ENCODE results near the gene TMEM150B. TPM values are rescaled to one million over a fixed set of nuclear protein-coding genes. Genes with fewer than 3 reads are reported as not detected.

Gene TMEM150B
- total RNA-seq, 1 experiment from 2014 or later = not detected

DNA sequence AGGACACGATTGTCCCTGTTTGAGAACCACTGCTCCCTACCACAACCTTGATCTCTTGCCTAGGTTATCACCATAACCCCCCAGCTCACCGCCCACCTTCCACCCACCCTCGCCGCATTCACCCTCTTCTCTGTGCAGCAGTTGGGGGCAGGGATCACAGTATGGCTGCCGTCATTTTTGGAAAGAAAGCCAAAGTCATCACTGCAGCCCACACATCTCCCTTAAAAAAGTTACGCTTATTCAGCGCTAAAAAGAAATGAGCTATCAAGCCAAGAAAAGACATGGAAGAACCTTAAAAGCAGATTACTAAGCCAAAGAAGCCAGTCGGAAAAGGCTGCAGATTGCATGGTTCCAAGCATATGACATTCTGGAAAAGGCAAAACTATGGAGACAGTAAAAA lies 55.8 kb downstream of the TMEM150B start:
- no peak overlapping the region for H3K4me3 ChIP-seq (ENCODE audit: low read length)
- H3K4me2 ChIP-seq (ENCODE audit: low read length) = no peak overlapping the region
- intact Hi-C loops (cut with micrococcal nuclease) = no loop called here
- H2AFZ ChIP-seq (ENCODE audit: low read length) = no peak overlapping the region
- no peak overlapping the region for H3K27ac ChIP-seq (ENCODE audit: low read length)
- POLR2A ChIA-PET (ENCODE audit: unreplicated experiment) = no interaction called here
- H3K9me3 ChIP-seq (ENCODE audit: low read length) = no peaks in the 10 kb centered on the region
- H3K9ac ChIP-seq (ENCODE audit: low read length) = no peak overlapping the region
- H3K79me2 ChIP-seq (ENCODE audit: low read length) = peaks cover 6% of the 10 kb centered on the region
- no peaks in the 10 kb centered on the region for H3K4me1 ChIP-seq (ENCODE audit: insufficient read depth, low read length)
- no peaks in the 10 kb centered on the region for H3F3A ChIP-seq (ENCODE audit: low read length, unreplicated experiment)
- TF ChIP-seq, protein P1, sequence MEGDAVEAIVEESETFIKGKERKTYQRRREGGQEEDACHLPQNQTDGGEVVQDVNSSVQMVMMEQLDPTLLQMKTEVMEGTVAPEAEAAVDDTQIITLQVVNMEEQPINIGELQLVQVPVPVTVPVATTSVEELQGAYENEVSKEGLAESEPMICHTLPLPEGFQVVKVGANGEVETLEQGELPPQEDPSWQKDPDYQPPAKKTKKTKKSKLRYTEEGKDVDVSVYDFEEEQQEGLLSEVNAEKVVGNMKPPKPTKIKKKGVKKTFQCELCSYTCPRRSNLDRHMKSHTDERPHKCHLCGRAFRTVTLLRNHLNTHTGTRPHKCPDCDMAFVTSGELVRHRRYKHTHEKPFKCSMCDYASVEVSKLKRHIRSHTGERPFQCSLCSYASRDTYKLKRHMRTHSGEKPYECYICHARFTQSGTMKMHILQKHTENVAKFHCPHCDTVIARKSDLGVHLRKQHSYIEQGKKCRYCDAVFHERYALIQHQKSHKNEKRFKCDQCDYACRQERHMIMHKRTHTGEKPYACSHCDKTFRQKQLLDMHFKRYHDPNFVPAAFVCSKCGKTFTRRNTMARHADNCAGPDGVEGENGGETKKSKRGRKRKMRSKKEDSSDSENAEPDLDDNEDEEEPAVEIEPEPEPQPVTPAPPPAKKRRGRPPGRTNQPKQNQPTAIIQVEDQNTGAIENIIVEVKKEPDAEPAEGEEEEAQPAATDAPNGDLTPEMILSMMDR (conservative IDR thresholded peaks at IDR 0.05; ENCODE audit: low read depth, low read length) = no peak
- TF ChIP-seq EZH2phosphoT487 (IDR thresholded peaks at IDR 0.05; ENCODE audit: borderline replicate concordance, low read length) (no peak), EZH2 (IDR thresholded peaks at IDR 0.05; ENCODE audit: low read length, unreplicated experiment) (no peak)
- H3K27me3 ChIP-seq (ENCODE audit: low read length) = no peaks in the 10 kb centered on the region
- peaks cover 14% of the 10 kb centered on the region for H3K36me3 ChIP-seq (ENCODE audit: low read depth, low read length)
- CTCF ChIA-PET = no interaction called here
- no peaks in the 10 kb centered on the region for H3K9me2 ChIP-seq (replicated peaks; ENCODE audit: low read length)
- ATAC-seq (no peak), DNase-seq (no peak)
- no TSS peak for BruUV-seq (replicated peaks)
- H4K20me1 ChIP-seq (ENCODE audit: low read length) = no peaks in the 10 kb centered on the region

DNA sequence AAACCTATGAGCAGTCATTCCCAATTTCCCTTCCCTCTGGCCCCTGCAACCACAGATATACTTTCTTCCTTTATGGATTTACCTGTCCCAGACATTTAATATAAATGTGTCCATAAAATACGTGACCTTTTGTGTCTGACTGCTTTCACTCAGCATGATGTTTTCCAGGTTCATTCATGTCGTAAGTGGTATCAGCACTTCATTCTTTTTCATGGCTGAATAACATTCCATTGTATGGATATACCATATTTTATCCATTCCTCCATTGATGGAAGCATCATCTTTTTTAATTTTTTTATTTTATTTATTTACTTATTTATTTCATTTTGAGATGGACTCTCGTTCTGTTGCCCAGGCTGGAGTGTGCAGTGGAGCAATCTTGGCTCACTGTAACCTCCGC lies 58.3 kb downstream of the TMEM150B start:
- Histone ChIP-seq H3K27me3 (ENCODE audit: low read length) (no peaks in the 10 kb centered on the region), H4K20me1 (ENCODE audit: low read length) (no peaks in the 10 kb centered on the region), H2AFZ (ENCODE audit: low read length) (no peak overlapping the region), H3K79me2 (ENCODE audit: low read length) (peaks cover 6% of the 10 kb centered on the region), H3K27ac (ENCODE audit: low read length) (no peak overlapping the region), H3K9me3 (ENCODE audit: low read length) (no peaks in the 10 kb centered on the region), H3K36me3 (ENCODE audit: low read depth, low read length) (peaks cover 9% of the 10 kb centered on the region), H3K4me3 (ENCODE audit: low read length) (no peak overlapping the region), H3K4me2 (ENCODE audit: low read length) (no peak overlapping the region), H3K4me1 (ENCODE audit: insufficient read depth, low read length) (no peaks in the 10 kb centered on the region), H3F3A (ENCODE audit: low read length, unreplicated experiment) (no peaks in the 10 kb centered on the region), H3K9me2 (replicated peaks; ENCODE audit: low read length) (no peaks in the 10 kb centered on the region), H3K9ac (ENCODE audit: low read length) (no peak overlapping the region)
- TF ChIP-seq EZH2 (IDR thresholded peaks at IDR 0.05; ENCODE audit: low read length, unreplicated experiment) = no peak
- no peak for TF ChIP-seq EZH2phosphoT487 (IDR thresholded peaks at IDR 0.05; ENCODE audit: borderline replicate concordance, low read length)
- TF ChIP-seq, protein P1 (conservative IDR thresholded peaks at IDR 0.05; ENCODE audit: low read depth, low read length) = no peak
- DNase-seq (no peak), ATAC-seq (no peak)
- no TSS peak for BruUV-seq (replicated peaks)
- ChIA-PET POLR2A (ENCODE audit: unreplicated experiment) (no interaction called here), CTCF (no interaction called here)
- intact Hi-C loops (cut with micrococcal nuclease) = no loop called here

DNA sequence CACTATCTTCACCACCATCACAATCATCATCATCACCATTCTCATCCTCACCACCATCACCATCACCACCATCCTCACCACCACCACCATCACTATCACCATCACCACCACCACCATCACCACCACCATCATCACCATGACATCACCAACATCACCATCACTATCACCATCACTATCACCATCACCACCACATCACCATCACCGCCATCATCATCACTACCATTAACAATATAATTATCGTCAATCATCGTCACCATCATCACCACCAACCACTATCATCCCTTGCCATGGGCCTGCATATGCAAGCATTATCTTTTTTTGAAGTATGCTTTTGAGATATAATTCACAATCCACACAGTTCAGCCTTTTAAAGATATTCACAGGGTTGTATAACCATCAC lies 58.7 kb downstream of the TMEM150B start:
- POLR2A ChIA-PET (ENCODE audit: unreplicated experiment) = no interaction called here
- TF ChIP-seq EZH2 (IDR thresholded peaks at IDR 0.05; ENCODE audit: low read length, unreplicated experiment) (no peak), EZH2phosphoT487 (IDR thresholded peaks at IDR 0.05; ENCODE audit: borderline replicate concordance, low read length) (no peak)
- TF ChIP-seq, protein P1 (conservative IDR thresholded peaks at IDR 0.05; ENCODE audit: low read depth, low read length) = no peak
- ATAC-seq = no peak
- Histone ChIP-seq H3K36me3 (ENCODE audit: low read depth, low read length) (peaks cover 9% of the 10 kb centered on the region), H2AFZ (ENCODE audit: low read length) (no peak overlapping the region), H3K27me3 (ENCODE audit: low read length) (no peaks in the 10 kb centered on the region), H3K4me3 (ENCODE audit: low read length) (no peak overlapping the region), H3K4me1 (ENCODE audit: insufficient read depth, low read length) (no peaks in the 10 kb centered on the region), H3K9ac (ENCODE audit: low read length) (no peak overlapping the region), H3K9me3 (ENCODE audit: low read length) (no peaks in the 10 kb centered on the region), H3K27ac (ENCODE audit: low read length) (no peak overlapping the region), H4K20me1 (ENCODE audit: low read length) (no peaks in the 10 kb centered on the region), H3K9me2 (replicated peaks; ENCODE audit: low read length) (no peaks in the 10 kb centered on the region), H3K79me2 (ENCODE audit: low read length) (peaks cover 6% of the 10 kb centered on the region), H3K4me2 (ENCODE audit: low read length) (no peak overlapping the region), H3F3A (ENCODE audit: low read length, unreplicated experiment) (no peaks in the 10 kb centered on the region)
- no peak for DNase-seq
- BruUV-seq (replicated peaks) = no TSS peak
- CTCF ChIA-PET = no interaction called here
- intact Hi-C loops (cut with micrococcal nuclease) = no loop called here

All from PC-3 (cell line).